ENCODE data around the gene COL9A3. TPM values are rescaled to one million over a fixed set of nuclear protein-coding genes. Genes with fewer than 3 reads are reported as not detected.

COL9A3 gene
- total RNA-seq, 1 experiment from 2014 or later = 150 TPM

GRCh38 chr20:62827311-62828038 lies 10.6 kb downstream of the COL9A3 start:
- Histone ChIP-seq H3K79me1 (ENCODE audit: insufficient read depth, low read depth, low read length, poor library complexity, severe bottlenecking) (no peaks in the 10 kb centered on the region), H2AK5ac (ENCODE audit: insufficient read length, low read length) (no peak overlapping the region), H3K9me3 (ENCODE audit: control insufficient read depth, low read depth, low read length) (no peaks in the 10 kb centered on the region), H3K14ac (ENCODE audit: insufficient read depth, low read length) (no peak overlapping the region), H3K23ac (ENCODE audit: insufficient read length, low read depth, low read length) (no peak overlapping the region), H3K4me1 (ENCODE audit: insufficient read depth, low read length) (peaks cover 2% of the 10 kb centered on the region; the same call in 1 of the 2 replicates), H3K23me2 (ENCODE audit: insufficient read length, low read depth, low read length, poor library complexity, severe bottlenecking) (no peaks in the 10 kb centered on the region), H3T11ph (ENCODE audit: low read length) (no peak overlapping the region), H2BK12ac (ENCODE audit: insufficient read length, low read depth, low read length) (no peak overlapping the region), H4K5ac (ENCODE audit: insufficient read length, low read depth, low read length) (no peak overlapping the region), H3K18ac (ENCODE audit: insufficient read length, low read depth, low read length) (no peak overlapping the region), H3K79me2 (ENCODE audit: insufficient read depth, low read length) (no peaks in the 10 kb centered on the region), H2BK20ac (ENCODE audit: low read depth, low read length, poor library complexity, severe bottlenecking) (no peak overlapping the region), H4K91ac (ENCODE audit: insufficient read length, low read depth, low read length) (no peak overlapping the region), H4K20me1 (ENCODE audit: control insufficient read depth, insufficient read depth, insufficient read length) (no peaks in the 10 kb centered on the region), H2BK120ac (ENCODE audit: low read depth, low read length, poor library complexity, severe bottlenecking) (no peak overlapping the region), H2AFZ (ENCODE audit: low read length) (no peak overlapping the region), H2BK15ac (ENCODE audit: low read depth, low read length) (no peak overlapping the region), H2BK5ac (ENCODE audit: insufficient read length, low read length) (no peak overlapping the region), H3K4me2 (ENCODE audit: insufficient read depth, insufficient read length, low read length) (no peak overlapping the region), H4K8ac (replicated peaks; ENCODE audit: insufficient read length, low read depth, low read length) (no peak overlapping the region), H3K27me3 (ENCODE audit: insufficient read depth, low read length) (no peaks in the 10 kb centered on the region), H3K27ac (ENCODE audit: insufficient read length, low read depth, low read length) (no peak overlapping the region), H3K4ac (ENCODE audit: low read depth, low read length) (no peak overlapping the region), H3K9ac (ENCODE audit: extremely low read depth, insufficient read length, low read length) (no peak overlapping the region), H3K56ac (ENCODE audit: insufficient read length, low read depth, low read length) (no peak overlapping the region)
- no CpG with 5 or more reads among the region's 29 CpGs for WGBS (ENCODE audit: extremely low coverage, insufficient read length, low lambda C conversion rate)
- TF ChIP-seq, protein P1, sequence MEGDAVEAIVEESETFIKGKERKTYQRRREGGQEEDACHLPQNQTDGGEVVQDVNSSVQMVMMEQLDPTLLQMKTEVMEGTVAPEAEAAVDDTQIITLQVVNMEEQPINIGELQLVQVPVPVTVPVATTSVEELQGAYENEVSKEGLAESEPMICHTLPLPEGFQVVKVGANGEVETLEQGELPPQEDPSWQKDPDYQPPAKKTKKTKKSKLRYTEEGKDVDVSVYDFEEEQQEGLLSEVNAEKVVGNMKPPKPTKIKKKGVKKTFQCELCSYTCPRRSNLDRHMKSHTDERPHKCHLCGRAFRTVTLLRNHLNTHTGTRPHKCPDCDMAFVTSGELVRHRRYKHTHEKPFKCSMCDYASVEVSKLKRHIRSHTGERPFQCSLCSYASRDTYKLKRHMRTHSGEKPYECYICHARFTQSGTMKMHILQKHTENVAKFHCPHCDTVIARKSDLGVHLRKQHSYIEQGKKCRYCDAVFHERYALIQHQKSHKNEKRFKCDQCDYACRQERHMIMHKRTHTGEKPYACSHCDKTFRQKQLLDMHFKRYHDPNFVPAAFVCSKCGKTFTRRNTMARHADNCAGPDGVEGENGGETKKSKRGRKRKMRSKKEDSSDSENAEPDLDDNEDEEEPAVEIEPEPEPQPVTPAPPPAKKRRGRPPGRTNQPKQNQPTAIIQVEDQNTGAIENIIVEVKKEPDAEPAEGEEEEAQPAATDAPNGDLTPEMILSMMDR (conservative IDR thresholded peaks at IDR 0.05) = no peak
- H3K36me3 Mint-ChIP-seq (ENCODE audit: insufficient read depth in 1 of 3, low read depth in 3 of 3) = peaks cover 0 to 14% (median 0%) of the 10 kb centered on the region in 3 experiments; a peak in 3 of 7 replicates
- no peaks in the 10 kb centered on the region for H3K9me3 Mint-ChIP-seq
- DNase-seq = no peak
- H3K4me3 Mint-ChIP-seq = no peak overlapping the region
- H3K27ac Mint-ChIP-seq = no peak overlapping the region
- no peaks in the 10 kb centered on the region for H3K27me3 Mint-ChIP-seq (ENCODE audit: low read depth)
- H3K4me1 Mint-ChIP-seq = peaks cover 13 to 21% of the 10 kb centered on the region in 2 experiments

All from H9 (cell line).